Spleen (tissue), 11 donors: ENCODE results near the gene LRP1B. TPM values are rescaled to one million over a fixed set of nuclear protein-coding genes. Genes with fewer than 3 reads are reported as not detected.

ENCODE experiments used
- DNase-seq: peaks from one replicate; pipeline ENCODE4 v3.0.0-alpha.2; 2020
- H3K27ac ChIP-seq, 8 donors: fragments of 200-600 bp; sonication (generic) in 7 of 8; 1 replicate in 4 of 8; 2 replicates in 4 of 8; pipeline versions ENCODE4 v1.5.0 to v1.8.0; 2016 to 2021; ENCODE audit warnings: inconsistent platforms in 4 of 8, mild to moderate bottlenecking in 4 of 8, moderate library complexity in 1 of 8
- H3K27me3 ChIP-seq, 7 donors: fragments of 200-600 bp; sonication (generic) in 6 of 7; replicated peaks in 1 of 7; 1 replicate in 4 of 7; 2 replicates in 3 of 7; pipeline versions ENCODE4 v1.5.0 to v1.8.0; 2016 to 2021; ENCODE audit warnings: inconsistent platforms in 3 of 7, mild to moderate bottlenecking in 1 of 7
- H3K36me3 ChIP-seq, 6 donors: fragments of 200-600 bp; sonication (generic) in 5 of 6; 1 replicate in 4 of 6; 2 replicates in 2 of 6; pipeline versions ENCODE4 v1.5.0 to v1.8.0; 2016 to 2021; ENCODE audit warnings: inconsistent platforms in 2 of 6
- H3K4me1 ChIP-seq, 6 donors: fragments of 200-600 bp; sonication (generic) in 5 of 6; 1 replicate in 3 of 6; 2 replicates in 3 of 6; pipeline versions ENCODE4 v1.5.0 to v1.8.0; 2016 to 2021; ENCODE audit warnings: inconsistent platforms in 3 of 6
- H3K4me3 ChIP-seq, 8 donors: fragments of 200-600 bp; sonication (generic) in 7 of 8; 1 replicate in 4 of 8; 2 replicates in 4 of 8; pipeline versions ENCODE4 v1.5.0 to v1.8.0; 2016 to 2021; ENCODE audit warnings: inconsistent platforms in 4 of 8, mild to moderate bottlenecking in 4 of 8, moderate library complexity in 2 of 8
- H3K9me3 ChIP-seq, 8 donors: fragments of 200-600 bp; sonication (generic) in 7 of 8; 1 replicate in 4 of 8; 2 replicates in 4 of 8; pipeline versions ENCODE4 v1.5.0 to v1.8.0; 2016 to 2021; ENCODE audit warnings: inconsistent platforms in 4 of 8
- CTCF ChIP-seq, 11 experiments: fragments of 200-600 bp in 7 of 11; fragments of 450-650 bp in 4 of 11; sonication (generic) in 4 of 11; IDR thresholded peaks in 8 of 11; conservative IDR thresholded peaks in 3 of 11; 1 replicate in 7 of 11; 2 replicates in 4 of 11; pipeline versions ENCODE4 v1.4.0 to v1.8.0; 2016 to 2021; ENCODE audit warnings: antibody characterized with exemption in 11 of 11, inconsistent platforms in 4 of 11, mild to moderate bottlenecking in 1 of 11
- POLR2A ChIP-seq, 3 donors: fragments of 450-650 bp; IDR thresholded peaks; one replicate each; pipeline ENCODE4 v1.5.1; 2017; ENCODE audit warnings: antibody characterized with exemption in 3 of 3, mild to moderate bottlenecking in 1 of 3
- POLR2AphosphoS5 ChIP-seq, 3 donors: sonication (generic); formaldehyde crosslinking; IDR thresholded peaks; one replicate each; pipeline ENCODE4 v1.5.1; 2017; ENCODE audit warnings: antibody characterized with exemption in 3 of 3
- WGBS, 5 donors: extraction: QIAGEN DNeasy Blood & Tissue Kit in 3 of 5; methylation state at CpG; one replicate each; pipeline versions ENCODE4 v1.1.5 to v1.1.7; 2013 to 2018; 5-methylcytosine and 5-hydroxymethylcytosine counted together
- intact Hi-C: fragments of 100-400 bp; cut with DNase I; formaldehyde crosslinking; loops from one replicate; pipeline ENCODE4 v1.15.0; 2023; ENCODE audit warnings: low total_unique reads
- polyA plus RNA-seq, 3 donors: library from polyadenylated mRNA; stranded (reverse); fragments of 200-250 nt; gene quantifications; one replicate each; pipeline ENCODE4 v1.2.1, GENCODE V29; 2013
- total RNA-seq, 7 donors: library from RNA; depleted of rRNA in 3 of 7; stranded (reverse); fragments of >200 nt in 3 of 7; fragmentation: NEBNext Ultra II Directional in 4 of 7; extraction: Animal tissue kit (Norgen Biotek cat#: 25700) in 4 of 7; gene quantifications; one replicate each; pipeline versions ENCODE4 v1.1.0 to v1.2.1, GENCODE V29; 2016 to 2021
- donor health status: healthy with polysubstance abuse.
- donor health status: DM: no; HTN: no; CAD: no; lungs with moderate emphysema.
- donor health status: DM: no; HTN: no; CAD: no.
- donor health status: Bipolar disorder and iron deficiency.
- donor health status: healthy.
- donor health status: DM: no; HTN: no; CAD: no.
- donor health status: DM: yes; HTN: yes; CAD: no.

Gene LRP1B
- total and polyA plus RNA-seq, 10 donors, result 0.02 to 0.85 (median 0.08) TPM; not detected in 2

- no peak overlapping the region for H3K4me3 ChIP-seq
- H3K4me1 ChIP-seq, result no peaks in the 10 kb centered on the region
- TF ChIP-seq POLR2A (IDR thresholded peaks at IDR 0.05) (no peak), POLR2AphosphoS5 (IDR thresholded peaks at IDR 0.05) (no peak), CTCF (IDR thresholded peaks at IDR 0.05 in 8 of 11, conservative IDR thresholded peaks at IDR 0.05 in 3 of 11) (no peak)
- no peaks in the 10 kb centered on the region for H3K9me3 ChIP-seq
- H3K27ac ChIP-seq, result no peak overlapping the region
- H3K36me3 ChIP-seq, result no peaks in the 10 kb centered on the region
- intact Hi-C loops, result no loop called here
- 55 to 77% (median 67%) methylated on average over 3 of the region's 3 CpGs for WGBS, 5 donors
- DNase-seq, result no peak
- no peaks in the 10 kb centered on the region for H3K27me3 ChIP-seq
These were observed 427.3 kb downstream of the LRP1B start for GRCh38 chr2:141703501-141703900.

GRCh38 chr2:141701618-141702017 lies 429.2 kb downstream of the LRP1B start:
- no peaks in the 10 kb centered on the region for H3K27me3 ChIP-seq
- H3K4me3 ChIP-seq, result no peak overlapping the region
- TF ChIP-seq CTCF (IDR thresholded peaks at IDR 0.05 in 8 of 11, conservative IDR thresholded peaks at IDR 0.05 in 3 of 11) (no peak), POLR2A (IDR thresholded peaks at IDR 0.05) (no peak), POLR2AphosphoS5 (IDR thresholded peaks at IDR 0.05) (no peak)
- no peak overlapping the region for H3K27ac ChIP-seq
- no peaks in the 10 kb centered on the region for H3K9me3 ChIP-seq
- no peak for DNase-seq
- no peaks in the 10 kb centered on the region for H3K4me1 ChIP-seq
- intact Hi-C loops, result no loop called here
- H3K36me3 ChIP-seq, result no peaks in the 10 kb centered on the region
- 62 to 76% (median 70%) methylated on average over 3 of the region's 3 CpGs for WGBS, 5 donors

- intact Hi-C loops, result no loop called here
- WGBS, 5 donors, result 80 to 94% (median 85%) methylated on average over 4 of the region's 4 CpGs
- Histone ChIP-seq H3K4me3 (no peak overlapping the region), H3K27ac (no peak overlapping the region), H3K27me3 (no peaks in the 10 kb centered on the region), H3K4me1 (no peaks in the 10 kb centered on the region), H3K9me3 (no peaks in the 10 kb centered on the region), H3K36me3 (no peaks in the 10 kb centered on the region)
- DNase-seq, result no peak
- TF ChIP-seq POLR2A (IDR thresholded peaks at IDR 0.05) (no peak), CTCF (IDR thresholded peaks at IDR 0.05 in 8 of 11, conservative IDR thresholded peaks at IDR 0.05 in 3 of 11) (no peak), POLR2AphosphoS5 (IDR thresholded peaks at IDR 0.05) (no peak)
These were observed 431.2 kb downstream of the LRP1B start for GRCh38 chr2:141699573-141699972.

GRCh38 chr2:141698500-141698899 lies 432.3 kb downstream of the LRP1B start:
- Histone ChIP-seq H3K36me3 (no peaks in the 10 kb centered on the region), H3K27ac (no peak overlapping the region), H3K4me3 (no peak overlapping the region), H3K9me3 (no peaks in the 10 kb centered on the region), H3K4me1 (no peaks in the 10 kb centered on the region), H3K27me3 (no peaks in the 10 kb centered on the region)
- TF ChIP-seq CTCF (IDR thresholded peaks at IDR 0.05 in 8 of 11, conservative IDR thresholded peaks at IDR 0.05 in 3 of 11) (no peak), POLR2AphosphoS5 (IDR thresholded peaks at IDR 0.05) (no peak), POLR2A (IDR thresholded peaks at IDR 0.05) (no peak)
- intact Hi-C loops, result no loop called here
- no peak for DNase-seq
- WGBS, 5 donors, result 84 to 96% (median 89%) methylated on average over 2 of the region's 2 CpGs
